B cell (primary cell): ENCODE measurements around the gene CRCP. TPM values are rescaled to one million over a fixed set of nuclear protein-coding genes. Genes with fewer than 3 reads are reported as not detected.
A peak's percentile ranks its signal among the peaks of the same experiment; 100 is the strongest.

Experiments used
- ATAC-seq: fragments of 200-7000 bp; cut with Tn5 transposase; one replicate; pipeline ENCODE4 v1.10.0; 2021; ENCODE audit warnings: low read depth, mild to moderate bottlenecking, moderate number of reproducible peaks, moderate library complexity
- CTCF ChIA-PET: fragments of 350-600 bp; sonication (Branson Sonifier 250); formaldehyde crosslinking; loops from one replicate; lab custom pipeline; 2021; ENCODE audit warnings: antibody characterized with exemption, inconsistent platforms; lab: Charles Lee
- POLR2A ChIA-PET: fragments of 350-600 bp; sonication (Branson Sonifier 250); formaldehyde crosslinking; loops from one replicate; lab custom pipeline; 2021; ENCODE audit warnings: antibody characterized with exemption; lab: Charles Lee
- DNase-seq: peaks from one replicate; pipeline ENCODE4 v3.0.0; 2013
- H2AFZ ChIP-seq: 2 replicates; pipeline ENCODE4 v1.6.1; 2012; ENCODE audit warnings: mild to moderate bottlenecking, low read depth, low read length; ENCODE audit not compliant: insufficient read depth, poor library complexity, severe bottlenecking
- H3K27ac ChIP-seq, 2 donors: 1 replicate in 1 of 2; 2 replicates in 1 of 2; pipeline ENCODE4 v1.5.1; 2012 to 2013; ENCODE audit warnings: low read length in 2 of 2, mild to moderate bottlenecking in 2 of 2, moderate library complexity in 1 of 2
- H3K27me3 ChIP-seq, 4 experiments: fragments of 200-600 bp in 1 of 4; sonication (generic) in 1 of 4; replicated peaks in 1 of 4; 1 replicate in 2 of 4; 2 replicates in 2 of 4; pipeline versions ENCODE4 v1.6.1 to v1.7.0; 2013 to 2016; ENCODE audit warnings: low read length in 3 of 4, mild to moderate bottlenecking in 2 of 4, mixed read lengths in 1 of 4, moderate library complexity in 1 of 4; ENCODE audit not compliant: insufficient read depth in 4 of 4, control insufficient read depth in 3 of 4; ENCODE audit errors: control extremely low read depth in 1 of 4
- H3K36me3 ChIP-seq, 2 experiments: replicated peaks in 1 of 2; 1 replicate in 1 of 2; 2 replicates in 1 of 2; pipeline versions ENCODE4 v1.6.1 to v1.7.1; 2013; ENCODE audit warnings: low read length in 1 of 2; ENCODE audit not compliant: insufficient read depth in 2 of 2, control insufficient read depth in 1 of 2; ENCODE audit errors: control extremely low read depth in 1 of 2, extremely low read depth in 1 of 2
- H3K4me1 ChIP-seq, 2 donors: fragments of 200-600 bp in 1 of 2; sonication (generic) in 1 of 2; 1 replicate in 1 of 2; 2 replicates in 1 of 2; pipeline versions ENCODE4 v1.5.1 to v1.6.1; 2013 to 2017; ENCODE audit warnings: low read length in 2 of 2; ENCODE audit not compliant: control insufficient read depth in 2 of 2, insufficient read depth in 2 of 2
- H3K4me2 ChIP-seq: replicated peaks from 2 replicates; pipeline ENCODE3; 2012; ENCODE audit warnings: mild to moderate bottlenecking, low read depth, low read length; ENCODE audit not compliant: poor library complexity, severe bottlenecking
- H3K4me3 ChIP-seq, 5 experiments: fragments of 200-600 bp in 1 of 5; sonication (generic) in 1 of 5; 1 replicate in 3 of 5; 2 replicates in 2 of 5; pipeline versions ENCODE4 v1.5.1 to v1.7.0; 2011 to 2016; ENCODE audit warnings: low read length in 4 of 5, mild to moderate bottlenecking in 4 of 5, low read depth in 2 of 5, control low read depth in 1 of 5, moderate library complexity in 1 of 5; ENCODE audit not compliant: insufficient read depth in 1 of 5; ENCODE audit errors: control extremely low read depth in 1 of 5, extremely low read depth in 1 of 5
- H3K79me2 ChIP-seq: fragments of 200-600 bp; sonication (generic); one replicate; pipeline ENCODE4 v1.6.0; 2016; ENCODE audit warnings: low read length; ENCODE audit not compliant: control insufficient read depth, insufficient read depth
- H3K9ac ChIP-seq: fragments of 200-600 bp; sonication (generic); 2 replicates; pipeline ENCODE4 v1.6.1; 2017; ENCODE audit warnings: mild to moderate bottlenecking, low read length, moderate library complexity
- H3K9me3 ChIP-seq, 3 donors: one replicate each; pipeline versions ENCODE4 v1.6.1 to v1.7.1; 2013; ENCODE audit warnings: low read length in 2 of 3; ENCODE audit not compliant: control insufficient read depth in 2 of 3, insufficient read depth in 1 of 3; ENCODE audit errors: control extremely low read depth in 1 of 3
- H4K20me1 ChIP-seq: 2 replicates; pipeline ENCODE4 v1.6.0; 2012; ENCODE audit warnings: mild to moderate bottlenecking, low read length; ENCODE audit not compliant: insufficient read depth, control insufficient read depth, poor library complexity, severe bottlenecking
- H3K27ac Mint-ChIP-seq: one replicate; pipeline ENCODE4 v1.8.0; 2021; ENCODE audit warnings: mixed read lengths
- H3K27me3 Mint-ChIP-seq: one replicate; pipeline ENCODE4 v1.8.0; 2021; ENCODE audit warnings: mixed read lengths
- H3K4me1 Mint-ChIP-seq: one replicate; pipeline ENCODE4 v1.8.0; 2021; ENCODE audit warnings: mixed read lengths
- H3K4me3 Mint-ChIP-seq: one replicate; pipeline ENCODE4 v1.8.0; 2021; ENCODE audit warnings: mixed read lengths
- H3K9me3 Mint-ChIP-seq: one replicate; pipeline ENCODE4 v1.8.0; 2022; ENCODE audit warnings: mixed read lengths; ENCODE audit not compliant: insufficient read depth
- EZH2 ChIP-seq: IDR thresholded peaks from 2 replicates; pipeline ENCODE4 v1.6.1; 2012; ENCODE audit warnings: borderline replicate concordance, low read depth, mild to moderate bottlenecking, moderate library complexity, low read length; ENCODE audit not compliant: insufficient read depth, poor library complexity, severe bottlenecking
- WGBS: methylation state at CpG from one replicate; pipeline ENCODE4 v1.1.5; 2013; ENCODE audit warnings: missing lambda C conversion rate; ENCODE audit not compliant: insufficient coverage; 5-methylcytosine and 5-hydroxymethylcytosine counted together
- intact Hi-C: fragments of 100-400 bp; cut with micrococcal nuclease; formaldehyde crosslinking; loops from one replicate; pipeline ENCODE4 v1.10.0; 2022
- polyA plus RNA-seq: library from polyadenylated mRNA; depleted of rRNA; stranded (reverse); fragments of >200 nt; gene quantifications from 2 replicates; pipeline ENCODE4 v1.2.3, GENCODE V29; 2012
- total RNA-seq, 2 donors: library from RNA; stranded (reverse); fragments of 120-200 nt in 1 of 2; gene quantifications; 1 replicate in 1 of 2; 2 replicates in 1 of 2; pipeline versions ENCODE4 v1.2.3 to v1.2.4, GENCODE V29; 2013 to 2022
- TF ChIP-seq, protein P1 (sequence below): fragments of 200-600 bp; IDR thresholded peaks from one replicate; pipeline ENCODE4 v1.8.0; 2022; ENCODE audit warnings: antibody characterized with exemption, mild to moderate bottlenecking

The CRCP gene
- total and polyA plus RNA-seq, 2 donors (not counting 1 experiment from before 2014, with no cell fraction given), result 20.8 to 39.6 TPM

DNA sequence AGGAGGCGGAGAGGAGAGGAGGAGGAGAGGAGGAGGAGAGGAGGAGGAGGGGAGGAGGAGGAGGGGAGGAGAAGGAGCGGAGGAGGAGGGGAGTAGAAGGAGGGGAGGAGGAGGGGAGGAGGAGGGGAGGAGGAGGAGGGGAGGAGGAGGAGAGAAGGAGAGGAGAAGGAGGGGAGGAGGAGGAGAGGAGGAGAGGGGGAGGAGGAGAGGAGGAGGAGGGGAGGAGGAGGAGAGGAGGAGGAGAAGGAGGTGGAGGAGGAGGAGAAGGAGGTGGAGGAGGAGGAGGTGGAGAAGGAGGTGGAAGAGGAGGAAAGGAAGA, 15.5 kb upstream of the CRCP start:
- intact Hi-C loops, result no loop called here
- Mint-ChIP-seq H3K27ac (no peak overlapping the region), H3K9me3 (no peaks in the 10 kb centered on the region), H3K4me1 (peaks cover 9% of the 10 kb centered on the region), H3K4me3 (no peak overlapping the region), H3K27me3 (no peaks in the 10 kb centered on the region)
- CTCF ChIA-PET, result no interaction called here
- Histone ChIP-seq H3K4me1 (peaks cover 11 to 16% of the 10 kb centered on the region in 2 donors), H3K4me3 (no peak overlapping the region), H3K36me3 (no peaks in the 10 kb centered on the region), H3K27ac (no peak overlapping the region), H3K9me3 (no peaks in the 10 kb centered on the region), H3K9ac (no peak overlapping the region), H3K27me3 (no peaks in the 10 kb centered on the region), H4K20me1 (no peaks in the 10 kb centered on the region), H3K4me2 (no peak overlapping the region), H3K79me2 (no peaks in the 10 kb centered on the region), H2AFZ (peak overlapping the region; percentile 93)
- WGBS, result no CpG with 5 or more reads among the region's 2 CpGs
- no peak for TF ChIP-seq EZH2
- TF ChIP-seq, protein P1, sequence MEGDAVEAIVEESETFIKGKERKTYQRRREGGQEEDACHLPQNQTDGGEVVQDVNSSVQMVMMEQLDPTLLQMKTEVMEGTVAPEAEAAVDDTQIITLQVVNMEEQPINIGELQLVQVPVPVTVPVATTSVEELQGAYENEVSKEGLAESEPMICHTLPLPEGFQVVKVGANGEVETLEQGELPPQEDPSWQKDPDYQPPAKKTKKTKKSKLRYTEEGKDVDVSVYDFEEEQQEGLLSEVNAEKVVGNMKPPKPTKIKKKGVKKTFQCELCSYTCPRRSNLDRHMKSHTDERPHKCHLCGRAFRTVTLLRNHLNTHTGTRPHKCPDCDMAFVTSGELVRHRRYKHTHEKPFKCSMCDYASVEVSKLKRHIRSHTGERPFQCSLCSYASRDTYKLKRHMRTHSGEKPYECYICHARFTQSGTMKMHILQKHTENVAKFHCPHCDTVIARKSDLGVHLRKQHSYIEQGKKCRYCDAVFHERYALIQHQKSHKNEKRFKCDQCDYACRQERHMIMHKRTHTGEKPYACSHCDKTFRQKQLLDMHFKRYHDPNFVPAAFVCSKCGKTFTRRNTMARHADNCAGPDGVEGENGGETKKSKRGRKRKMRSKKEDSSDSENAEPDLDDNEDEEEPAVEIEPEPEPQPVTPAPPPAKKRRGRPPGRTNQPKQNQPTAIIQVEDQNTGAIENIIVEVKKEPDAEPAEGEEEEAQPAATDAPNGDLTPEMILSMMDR, result no peak
- POLR2A ChIA-PET, result no interaction called here
- DNase-seq, result no peak
- ATAC-seq, result no peak

DNA sequence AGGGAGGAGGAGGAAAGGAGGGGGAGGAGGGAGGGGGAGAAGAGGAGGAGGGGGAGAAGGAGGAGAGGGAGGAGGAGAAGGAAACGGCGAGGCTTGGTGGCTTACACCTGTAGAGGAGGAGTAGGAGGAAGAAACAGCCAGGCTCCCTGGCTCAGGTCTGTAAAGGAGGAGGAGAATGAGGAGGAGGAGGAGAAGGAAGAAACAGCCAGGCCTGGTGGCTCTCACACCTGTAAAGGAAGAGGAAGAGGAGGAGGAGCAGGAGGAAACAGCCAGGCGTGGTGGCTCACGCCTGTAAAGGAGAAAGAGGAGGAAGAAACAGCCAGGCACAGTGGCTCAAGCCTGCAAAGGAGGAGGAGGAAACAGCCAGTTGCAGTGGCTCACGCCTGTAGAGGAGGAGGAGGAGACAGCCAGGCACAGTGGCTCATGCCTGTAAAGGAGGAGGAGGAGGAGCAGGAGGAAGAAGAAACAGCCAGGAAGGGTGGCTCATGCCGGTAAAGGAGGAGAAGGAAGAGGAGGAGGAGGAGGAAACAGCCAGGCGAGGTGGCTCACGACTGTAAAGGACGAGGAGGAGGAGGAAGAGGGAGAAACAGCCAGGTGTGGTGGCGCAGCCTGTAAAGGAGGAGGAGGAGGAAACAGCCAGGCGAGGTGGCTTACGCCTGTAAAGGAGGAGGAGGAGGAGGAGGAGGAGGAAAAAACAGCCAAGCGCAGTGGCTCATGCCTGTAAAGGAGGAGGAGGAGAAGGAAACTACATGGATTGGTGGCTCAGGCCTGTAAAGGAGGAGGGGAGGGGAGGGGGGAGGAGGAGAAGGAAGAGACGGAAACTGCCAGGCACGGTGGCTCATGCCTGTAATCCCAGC, 14.9 kb upstream of the CRCP start:
- Histone ChIP-seq H3K9ac (peak overlapping the region; percentile 57), H3K9me3 (no peaks in the 10 kb centered on the region), H3K79me2 (no peaks in the 10 kb centered on the region), H3K4me2 (peak overlapping the region; percentile 85), H3K4me1 (peaks cover 11 to 16% of the 10 kb centered on the region in 2 donors), H3K36me3 (no peaks in the 10 kb centered on the region), H2AFZ (peak overlapping the region; percentile 93), H3K27ac (peak overlapping the region; percentile 34 to 75), H3K4me3 (peak overlapping the region in 4 of 5 experiments; percentile 31 to 51 (median 48)), H3K27me3 (no peaks in the 10 kb centered on the region), H4K20me1 (no peaks in the 10 kb centered on the region)
- ATAC-seq (peak; percentile 39), DNase-seq (peak; percentile 48)
- ChIA-PET CTCF (no interaction called here), POLR2A (interaction anchor here (0.6 kb wide), 1 partner anchor 19 kb away, joined by 5 read pairs; no protein-coding TSS in a partner anchor)
- intact Hi-C loops, result no loop called here
- Mint-ChIP-seq H3K27ac (no peak overlapping the region), H3K4me3 (peak overlapping the region; percentile 64), H3K9me3 (no peaks in the 10 kb centered on the region), H3K4me1 (peaks cover 9% of the 10 kb centered on the region), H3K27me3 (no peaks in the 10 kb centered on the region)
- 5% methylated on average over 14 of the region's 15 CpGs for WGBS
- TF ChIP-seq, protein P1, result no peak
- no peak for TF ChIP-seq EZH2
